Left lung (tissue), 10 donors: ENCODE results near the gene NCK2. TPM values are rescaled to one million over a fixed set of nuclear protein-coding genes. Genes with fewer than 3 reads are reported as not detected.

Source experiments
- ATAC-seq: fragments of 200-7000 bp; cut with Tn5 transposase; one replicate; pipeline ENCODE4 v1.9.1; 2020; ENCODE audit warnings: moderate library complexity
- DNase-seq, 4 donors: peaks; one replicate each; pipeline ENCODE4 v3.0.0-alpha.2; 2013 to 2020
- H3K27ac ChIP-seq, 2 donors: fragments of 200-600 bp; sonication (generic) in 1 of 2; one replicate each; pipeline versions ENCODE4 v1.5.0 to v1.8.0; 2020 to 2021
- H3K27me3 ChIP-seq, 2 donors: fragments of 200-600 bp; sonication (generic) in 1 of 2; one replicate each; pipeline versions ENCODE4 v1.5.0 to v1.8.0; 2020 to 2021
- H3K36me3 ChIP-seq, 2 donors: fragments of 200-600 bp; sonication (generic) in 1 of 2; one replicate each; pipeline versions ENCODE4 v1.5.0 to v1.8.0; 2020 to 2021
- H3K4me1 ChIP-seq, 2 donors: fragments of 200-600 bp; one replicate each; pipeline ENCODE4 v1.8.0; 2021
- H3K4me3 ChIP-seq, 2 donors: fragments of 200-600 bp; sonication (generic) in 1 of 2; one replicate each; pipeline versions ENCODE4 v1.5.0 to v1.8.0; 2020 to 2021; ENCODE audit warnings: mild to moderate bottlenecking in 1 of 2
- H3K9me3 ChIP-seq, 2 donors: fragments of 200-600 bp; sonication (generic) in 1 of 2; one replicate each; pipeline versions ENCODE4 v1.5.0 to v1.8.0; 2020 to 2021
- CTCF ChIP-seq, 2 donors: fragments of 200-600 bp; sonication (generic) in 1 of 2; IDR thresholded peaks; one replicate each; pipeline versions ENCODE4 v1.5.0 to v1.8.0; 2021; ENCODE audit warnings: antibody characterized with exemption in 2 of 2
- intact Hi-C, 2 donors: fragments of 100-400 bp; cut with DNase I; formaldehyde crosslinking; loops; one replicate each; pipeline versions ENCODE4 v1.11.2 to v1.14.2; 2022
- polyA plus RNA-seq, 6 donors: library from polyadenylated mRNA; unstranded; fragments of 120-200 nt; gene quantifications; one replicate each; pipeline ENCODE4 v1.2.1, GENCODE V29; 2013; ENCODE audit not compliant: insufficient read length in 6 of 6
- total RNA-seq, 2 donors: library from RNA; stranded (reverse); fragmentation: NEBNext Ultra II Directional; extraction: Animal tissue kit (Norgen Biotek cat#: 25700); gene quantifications; one replicate each; pipeline ENCODE4 v1.2.1, GENCODE V29; 2021
- donor health status: DM: no; HTN: yes; CAD: no.
- donor health status: DM: no; HTN: no; CAD: no.

Gene NCK2
- total and polyA plus RNA-seq, 8 donors, result 37.6 to 88.5 (median 71.7) TPM

GRCh38 chr2:105836840-105837692 lies 92.4 kb downstream of the NCK2 start:
- no peak for DNase-seq
- Histone ChIP-seq H3K27ac (no peak overlapping the region), H3K4me3 (no peak overlapping the region), H3K4me1 (peaks cover 0 to 6% of the 10 kb centered on the region in 2 donors), H3K27me3 (no peaks in the 10 kb centered on the region), H3K36me3 (no peaks in the 10 kb centered on the region), H3K9me3 (peaks cover 0 to 36% of the 10 kb centered on the region in 2 donors)
- no peak for TF ChIP-seq CTCF (IDR thresholded peaks at IDR 0.05)
- ATAC-seq, result no peak
- intact Hi-C loops, result no loop called here

- no peak for ATAC-seq
- H3K27ac ChIP-seq, result no peak overlapping the region
- H3K4me3 ChIP-seq, result no peak overlapping the region
- no peak for TF ChIP-seq CTCF (IDR thresholded peaks at IDR 0.05)
- no peaks in the 10 kb centered on the region for H3K36me3 ChIP-seq
- peaks cover 0 to 19% of the 10 kb centered on the region in 2 donors for H3K9me3 ChIP-seq
- intact Hi-C loops, result no loop called here
- H3K27me3 ChIP-seq, result no peaks in the 10 kb centered on the region
- peaks cover 0 to 6% of the 10 kb centered on the region in 2 donors for H3K4me1 ChIP-seq
- DNase-seq, result no peak
Observed at GRCh38 chr2:105839793-105840192, 95.1 kb downstream of the NCK2 start.

- intact Hi-C loops, result no loop called here
- H3K27me3 ChIP-seq, result no peaks in the 10 kb centered on the region
- no peak for ATAC-seq
- H3K4me3 ChIP-seq, result no peak overlapping the region
- no peak overlapping the region for H3K27ac ChIP-seq
- peaks cover 0 to 6% of the 10 kb centered on the region in 2 donors for H3K4me1 ChIP-seq
- TF ChIP-seq CTCF (IDR thresholded peaks at IDR 0.05), result no peak
- no peaks in the 10 kb centered on the region for H3K36me3 ChIP-seq
- DNase-seq, result no peak
- peaks cover 0 to 7% of the 10 kb centered on the region in 2 donors for H3K9me3 ChIP-seq
Observed at GRCh38 chr2:105840933-105841332, 96.2 kb downstream of the NCK2 start.

- ATAC-seq (no peak), DNase-seq (no peak)
- Histone ChIP-seq H3K4me3 (no peak overlapping the region), H3K27me3 (no peaks in the 10 kb centered on the region), H3K36me3 (no peaks in the 10 kb centered on the region), H3K4me1 (peaks cover 0 to 6% of the 10 kb centered on the region in 2 donors), H3K9me3 (peaks cover 0 to 1% of the 10 kb centered on the region in 2 donors), H3K27ac (no peak overlapping the region)
- TF ChIP-seq CTCF (IDR thresholded peaks at IDR 0.05), result no peak
- intact Hi-C loops, result no loop called here
Observed at GRCh38 chr2:105841551-105841950, 96.8 kb downstream of the NCK2 start.

- no peak overlapping the region for H3K27ac ChIP-seq
- H3K4me1 ChIP-seq, result peaks cover 0 to 6% of the 10 kb centered on the region in 2 donors
- ATAC-seq (no peak), DNase-seq (no peak)
- no peak for TF ChIP-seq CTCF (IDR thresholded peaks at IDR 0.05)
- H3K4me3 ChIP-seq, result no peak overlapping the region
- H3K36me3 ChIP-seq, result no peaks in the 10 kb centered on the region
- no peaks in the 10 kb centered on the region for H3K9me3 ChIP-seq
- H3K27me3 ChIP-seq, result no peaks in the 10 kb centered on the region
- intact Hi-C loops, result no loop called here
Observed at GRCh38 chr2:105842555-105842954, 97.8 kb downstream of the NCK2 start.
